Loucy (cell line): Measurements from ENCODE around the gene CTNNBIP1.

Experiments
- EZH2phosphoT487 ChIP-seq: fragments of 200-600 bp; IDR thresholded peaks from 2 replicates; pipeline ENCODE4 v1.6.1; 2018; ENCODE audit warnings: antibody characterized with exemption, mild to moderate bottlenecking, moderate library complexity, borderline replicate concordance
- TF ChIP-seq, protein P1 (sequence below): fragments of 200-600 bp; sonication (generic); conservative IDR thresholded peaks from 2 replicates; pipeline ENCODE4 v1.5.1; 2014; ENCODE audit warnings: mild to moderate bottlenecking, antibody characterized with exemption, low read length

DNA sequence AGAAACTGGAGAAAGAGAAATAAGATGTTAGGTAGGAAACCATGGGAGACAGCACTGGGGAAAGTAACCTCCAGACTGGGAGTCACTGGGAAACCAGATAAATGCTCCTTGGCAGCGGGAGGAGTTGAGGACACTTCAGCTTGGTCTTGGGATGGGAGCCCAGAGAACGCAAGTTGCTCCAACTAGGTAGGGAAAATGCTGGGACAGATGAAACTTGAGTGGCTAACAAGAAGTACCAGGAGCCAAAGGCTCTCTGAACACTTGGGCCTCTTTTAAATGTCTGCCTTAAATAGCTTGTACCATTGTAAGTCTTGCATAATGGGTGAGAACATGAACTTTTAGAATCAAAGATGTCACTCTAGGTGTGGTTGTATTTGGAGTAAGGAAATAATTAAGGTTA, 36.2 kb upstream of the CTNNBIP1 start:
- TF ChIP-seq EZH2phosphoT487: no peak
- TF ChIP-seq, protein P1, sequence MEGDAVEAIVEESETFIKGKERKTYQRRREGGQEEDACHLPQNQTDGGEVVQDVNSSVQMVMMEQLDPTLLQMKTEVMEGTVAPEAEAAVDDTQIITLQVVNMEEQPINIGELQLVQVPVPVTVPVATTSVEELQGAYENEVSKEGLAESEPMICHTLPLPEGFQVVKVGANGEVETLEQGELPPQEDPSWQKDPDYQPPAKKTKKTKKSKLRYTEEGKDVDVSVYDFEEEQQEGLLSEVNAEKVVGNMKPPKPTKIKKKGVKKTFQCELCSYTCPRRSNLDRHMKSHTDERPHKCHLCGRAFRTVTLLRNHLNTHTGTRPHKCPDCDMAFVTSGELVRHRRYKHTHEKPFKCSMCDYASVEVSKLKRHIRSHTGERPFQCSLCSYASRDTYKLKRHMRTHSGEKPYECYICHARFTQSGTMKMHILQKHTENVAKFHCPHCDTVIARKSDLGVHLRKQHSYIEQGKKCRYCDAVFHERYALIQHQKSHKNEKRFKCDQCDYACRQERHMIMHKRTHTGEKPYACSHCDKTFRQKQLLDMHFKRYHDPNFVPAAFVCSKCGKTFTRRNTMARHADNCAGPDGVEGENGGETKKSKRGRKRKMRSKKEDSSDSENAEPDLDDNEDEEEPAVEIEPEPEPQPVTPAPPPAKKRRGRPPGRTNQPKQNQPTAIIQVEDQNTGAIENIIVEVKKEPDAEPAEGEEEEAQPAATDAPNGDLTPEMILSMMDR: no peak
